ENCODE data around the gene SNX2.

The SNX2 gene

DNA sequence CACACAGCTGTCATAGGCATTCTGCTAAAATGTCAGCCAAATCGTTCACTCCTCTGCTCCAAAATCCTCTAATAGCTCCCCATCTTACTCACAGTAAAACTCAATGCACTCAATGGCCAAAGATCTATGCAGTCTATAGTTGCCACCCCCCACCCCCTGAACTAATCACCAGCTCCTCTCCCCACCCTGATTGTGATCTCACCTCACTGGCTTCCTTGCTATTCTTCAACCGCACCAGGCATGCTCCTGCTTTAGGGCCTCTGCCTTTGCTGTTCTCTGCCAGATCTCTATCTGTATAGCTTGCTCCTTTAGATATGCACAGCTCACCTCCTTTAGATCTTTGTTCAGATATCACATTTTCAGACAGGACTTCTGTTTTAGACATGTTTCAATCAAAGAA is 33.2 kb upstream of the SNX2 start:
- Histone ChIP-seq H3K79me2 (ENCODE audit: insufficient read depth, low read length) (no peaks in the 10 kb centered on the region), H3K4me2 (ENCODE audit: low read depth, low read length, poor library complexity, severe bottlenecking) (no peak overlapping the region), H3K9me2 (replicated peaks; ENCODE audit: low read depth, low read length) (no peaks in the 10 kb centered on the region), H2AFZ (ENCODE audit: low read length) (peak overlapping the region; percentile 49; the same call in 1 of the 2 replicates), H3K9ac (ENCODE audit: low read depth, low read length, poor library complexity, severe bottlenecking) (no peak overlapping the region), H3K27me3 (ENCODE audit: insufficient read depth, low read length, poor library complexity, severe bottlenecking) (no peaks in the 10 kb centered on the region), H3K4me3 (ENCODE audit: low read length, poor library complexity, severe bottlenecking) (no peak overlapping the region), H3K36me3 (ENCODE audit: insufficient read depth, low read length) (no peaks in the 10 kb centered on the region), H3F3A (ENCODE audit: low read depth) (no peaks in the 10 kb centered on the region), H3K9me3 (ENCODE audit: insufficient read depth, low read depth, low read length) (no peaks in the 10 kb centered on the region), H3K4me1 (ENCODE audit: insufficient read depth, low read length, poor library complexity, severe bottlenecking) (peaks cover 5% of the 10 kb centered on the region), H4K20me1 (ENCODE audit: insufficient read depth, low read length, poor library complexity, severe bottlenecking) (no peaks in the 10 kb centered on the region)
- TF ChIP-seq, protein P1, sequence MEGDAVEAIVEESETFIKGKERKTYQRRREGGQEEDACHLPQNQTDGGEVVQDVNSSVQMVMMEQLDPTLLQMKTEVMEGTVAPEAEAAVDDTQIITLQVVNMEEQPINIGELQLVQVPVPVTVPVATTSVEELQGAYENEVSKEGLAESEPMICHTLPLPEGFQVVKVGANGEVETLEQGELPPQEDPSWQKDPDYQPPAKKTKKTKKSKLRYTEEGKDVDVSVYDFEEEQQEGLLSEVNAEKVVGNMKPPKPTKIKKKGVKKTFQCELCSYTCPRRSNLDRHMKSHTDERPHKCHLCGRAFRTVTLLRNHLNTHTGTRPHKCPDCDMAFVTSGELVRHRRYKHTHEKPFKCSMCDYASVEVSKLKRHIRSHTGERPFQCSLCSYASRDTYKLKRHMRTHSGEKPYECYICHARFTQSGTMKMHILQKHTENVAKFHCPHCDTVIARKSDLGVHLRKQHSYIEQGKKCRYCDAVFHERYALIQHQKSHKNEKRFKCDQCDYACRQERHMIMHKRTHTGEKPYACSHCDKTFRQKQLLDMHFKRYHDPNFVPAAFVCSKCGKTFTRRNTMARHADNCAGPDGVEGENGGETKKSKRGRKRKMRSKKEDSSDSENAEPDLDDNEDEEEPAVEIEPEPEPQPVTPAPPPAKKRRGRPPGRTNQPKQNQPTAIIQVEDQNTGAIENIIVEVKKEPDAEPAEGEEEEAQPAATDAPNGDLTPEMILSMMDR (conservative IDR thresholded peaks at IDR 0.05; ENCODE audit: low read length): no peak
- no peak for TF ChIP-seq EZH2phosphoT487 (IDR thresholded peaks at IDR 0.05; ENCODE audit: borderline replicate concordance)

DNA sequence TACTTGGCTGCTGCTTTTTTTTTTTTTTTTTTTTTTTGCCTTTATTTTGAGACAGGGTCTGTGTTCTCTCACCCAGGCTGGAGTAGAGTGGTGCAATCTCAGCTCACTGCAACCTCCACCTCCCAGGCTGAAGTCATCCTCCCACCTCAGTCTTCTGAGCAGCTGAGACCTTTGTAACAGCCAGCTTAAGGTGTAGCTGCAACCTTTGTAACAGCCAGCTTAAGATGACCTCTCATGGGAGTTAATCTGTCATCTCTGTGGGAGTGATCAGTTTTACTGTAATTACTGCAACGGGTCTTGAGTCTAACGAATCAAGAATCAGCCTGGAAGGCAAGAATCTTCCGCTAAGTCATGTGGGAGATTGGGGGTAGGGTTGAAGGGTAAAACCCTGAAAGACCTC is 31.6 kb upstream of the SNX2 start:
- H3K9me3 ChIP-seq (ENCODE audit: insufficient read depth, low read depth, low read length): no peaks in the 10 kb centered on the region
- no peak overlapping the region for H2AFZ ChIP-seq (ENCODE audit: low read length)
- no peak overlapping the region for H3K4me3 ChIP-seq (ENCODE audit: low read length, poor library complexity, severe bottlenecking)
- H3K9ac ChIP-seq (ENCODE audit: low read depth, low read length, poor library complexity, severe bottlenecking): no peak overlapping the region
- no peak overlapping the region for H3K4me2 ChIP-seq (ENCODE audit: low read depth, low read length, poor library complexity, severe bottlenecking)
- TF ChIP-seq, protein P1 (conservative IDR thresholded peaks at IDR 0.05; ENCODE audit: low read length): no peak
- no peak for TF ChIP-seq EZH2phosphoT487 (IDR thresholded peaks at IDR 0.05; ENCODE audit: borderline replicate concordance)
- H3K79me2 ChIP-seq (ENCODE audit: insufficient read depth, low read length): no peaks in the 10 kb centered on the region
- H4K20me1 ChIP-seq (ENCODE audit: insufficient read depth, low read length, poor library complexity, severe bottlenecking): no peaks in the 10 kb centered on the region
- no peaks in the 10 kb centered on the region for H3K36me3 ChIP-seq (ENCODE audit: insufficient read depth, low read length)
- H3F3A ChIP-seq (ENCODE audit: low read depth): no peaks in the 10 kb centered on the region
- no peaks in the 10 kb centered on the region for H3K9me2 ChIP-seq (replicated peaks; ENCODE audit: low read depth, low read length)
- peaks cover 5% of the 10 kb centered on the region for H3K4me1 ChIP-seq (ENCODE audit: insufficient read depth, low read length, poor library complexity, severe bottlenecking)
- H3K27me3 ChIP-seq (ENCODE audit: insufficient read depth, low read length, poor library complexity, severe bottlenecking): no peaks in the 10 kb centered on the region

DNA sequence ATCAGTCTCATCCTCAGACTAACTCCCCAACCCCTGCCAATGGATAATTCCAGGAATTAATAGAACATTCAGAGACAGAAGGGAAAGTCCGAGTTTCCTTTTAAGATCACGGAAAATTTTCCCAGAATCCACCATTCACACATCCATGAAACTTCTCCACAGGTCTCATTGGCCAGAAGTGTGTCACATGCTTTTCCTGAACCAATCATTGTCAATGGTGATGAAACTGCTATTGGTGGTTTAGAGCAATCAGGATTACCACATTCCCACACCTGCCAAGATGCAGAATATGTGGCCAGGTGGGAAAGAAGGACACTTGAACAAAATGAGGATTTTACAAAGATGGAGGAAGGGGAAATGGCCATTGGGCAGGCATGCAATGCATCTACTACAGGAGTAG is 29.3 kb upstream of the SNX2 start:
- H3K4me3 ChIP-seq (ENCODE audit: low read length, poor library complexity, severe bottlenecking): no peak overlapping the region
- H3F3A ChIP-seq (ENCODE audit: low read depth): no peaks in the 10 kb centered on the region
- H2AFZ ChIP-seq (ENCODE audit: low read length): no peak overlapping the region
- no peaks in the 10 kb centered on the region for H3K9me3 ChIP-seq (ENCODE audit: insufficient read depth, low read depth, low read length)
- no peaks in the 10 kb centered on the region for H4K20me1 ChIP-seq (ENCODE audit: insufficient read depth, low read length, poor library complexity, severe bottlenecking)
- no peak for TF ChIP-seq EZH2phosphoT487 (IDR thresholded peaks at IDR 0.05; ENCODE audit: borderline replicate concordance)
- TF ChIP-seq, protein P1 (conservative IDR thresholded peaks at IDR 0.05; ENCODE audit: low read length): no peak
- H3K4me1 ChIP-seq (ENCODE audit: insufficient read depth, low read length, poor library complexity, severe bottlenecking): peaks cover 5% of the 10 kb centered on the region
- H3K4me2 ChIP-seq (ENCODE audit: low read depth, low read length, poor library complexity, severe bottlenecking): no peak overlapping the region
- H3K36me3 ChIP-seq (ENCODE audit: insufficient read depth, low read length): no peaks in the 10 kb centered on the region
- no peaks in the 10 kb centered on the region for H3K27me3 ChIP-seq (ENCODE audit: insufficient read depth, low read length, poor library complexity, severe bottlenecking)
- no peaks in the 10 kb centered on the region for H3K79me2 ChIP-seq (ENCODE audit: insufficient read depth, low read length)
- H3K9ac ChIP-seq (ENCODE audit: low read depth, low read length, poor library complexity, severe bottlenecking): no peak overlapping the region
- no peaks in the 10 kb centered on the region for H3K9me2 ChIP-seq (replicated peaks; ENCODE audit: low read depth, low read length)

All from Loucy (cell line).